LNCAP (cell line): ENCODE results near the gene IL17F.

Experiments
- TF ChIP-seq, protein P1 (sequence below): fragments of 450-650 bp; IDR thresholded peaks from 2 replicates; pipeline ENCODE4 v1.5.1; 2017; ENCODE audit warnings: mild to moderate bottlenecking

IL17F gene

DNA sequence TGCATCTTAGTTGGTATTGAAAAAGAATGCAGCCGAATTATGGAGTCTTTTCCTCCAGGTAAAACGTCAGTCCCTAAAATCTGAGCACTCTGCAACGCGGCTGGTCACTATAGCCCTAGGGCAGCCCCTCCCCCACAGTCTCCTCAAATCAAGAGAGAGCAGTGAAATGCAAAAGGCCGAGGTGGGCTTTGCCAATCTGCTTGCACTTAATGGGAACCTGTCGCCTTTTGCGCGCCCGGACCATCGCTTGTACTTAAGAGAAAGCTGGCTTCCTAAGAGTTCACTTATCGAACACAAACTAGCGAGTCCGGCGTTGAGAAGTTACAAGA is 39.8 kb upstream of the IL17F start:
- TF ChIP-seq, protein P1, sequence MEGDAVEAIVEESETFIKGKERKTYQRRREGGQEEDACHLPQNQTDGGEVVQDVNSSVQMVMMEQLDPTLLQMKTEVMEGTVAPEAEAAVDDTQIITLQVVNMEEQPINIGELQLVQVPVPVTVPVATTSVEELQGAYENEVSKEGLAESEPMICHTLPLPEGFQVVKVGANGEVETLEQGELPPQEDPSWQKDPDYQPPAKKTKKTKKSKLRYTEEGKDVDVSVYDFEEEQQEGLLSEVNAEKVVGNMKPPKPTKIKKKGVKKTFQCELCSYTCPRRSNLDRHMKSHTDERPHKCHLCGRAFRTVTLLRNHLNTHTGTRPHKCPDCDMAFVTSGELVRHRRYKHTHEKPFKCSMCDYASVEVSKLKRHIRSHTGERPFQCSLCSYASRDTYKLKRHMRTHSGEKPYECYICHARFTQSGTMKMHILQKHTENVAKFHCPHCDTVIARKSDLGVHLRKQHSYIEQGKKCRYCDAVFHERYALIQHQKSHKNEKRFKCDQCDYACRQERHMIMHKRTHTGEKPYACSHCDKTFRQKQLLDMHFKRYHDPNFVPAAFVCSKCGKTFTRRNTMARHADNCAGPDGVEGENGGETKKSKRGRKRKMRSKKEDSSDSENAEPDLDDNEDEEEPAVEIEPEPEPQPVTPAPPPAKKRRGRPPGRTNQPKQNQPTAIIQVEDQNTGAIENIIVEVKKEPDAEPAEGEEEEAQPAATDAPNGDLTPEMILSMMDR = no peak

DNA sequence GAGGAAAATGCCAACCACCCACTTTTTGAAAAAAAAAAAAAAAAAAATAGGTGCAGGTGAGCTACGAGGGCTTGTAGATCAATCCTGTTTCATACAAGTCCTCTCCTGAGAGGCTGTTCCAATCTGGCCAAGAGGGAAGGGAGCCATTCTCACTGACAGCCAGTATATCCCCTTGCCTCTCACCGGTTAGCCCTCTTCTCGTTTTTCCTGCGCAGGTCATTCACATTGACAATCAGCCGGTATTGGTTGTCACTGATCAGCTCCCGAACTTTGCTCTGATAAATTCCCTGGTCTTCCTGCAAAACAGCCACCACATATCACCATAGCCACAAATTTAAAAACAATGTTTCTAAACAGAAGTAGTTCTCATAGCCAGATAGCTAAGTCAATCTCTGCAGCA is 38.8 kb upstream of the IL17F start:
- TF ChIP-seq, protein P1 = no peak

DNA sequence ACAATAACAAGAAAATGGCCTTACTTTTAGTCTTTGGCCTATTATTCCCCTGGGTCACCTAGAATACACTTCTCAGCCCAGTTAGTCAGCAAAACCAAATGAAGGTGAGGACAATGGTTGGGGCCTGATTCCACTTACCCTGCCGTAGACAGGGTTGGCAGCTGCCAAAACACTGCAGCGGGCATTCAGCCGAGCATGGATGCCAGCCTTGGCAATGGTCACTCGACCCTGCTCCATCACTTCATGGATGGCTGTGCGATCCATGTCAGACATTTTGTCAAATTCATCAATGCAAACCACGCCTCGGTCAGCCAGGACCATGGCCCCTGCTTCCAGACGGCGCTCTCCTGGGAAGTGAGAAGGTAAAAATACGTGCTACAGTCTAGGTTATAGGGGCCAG is 31.8 kb upstream of the IL17F start:
- TF ChIP-seq, protein P1 = no peak

DNA sequence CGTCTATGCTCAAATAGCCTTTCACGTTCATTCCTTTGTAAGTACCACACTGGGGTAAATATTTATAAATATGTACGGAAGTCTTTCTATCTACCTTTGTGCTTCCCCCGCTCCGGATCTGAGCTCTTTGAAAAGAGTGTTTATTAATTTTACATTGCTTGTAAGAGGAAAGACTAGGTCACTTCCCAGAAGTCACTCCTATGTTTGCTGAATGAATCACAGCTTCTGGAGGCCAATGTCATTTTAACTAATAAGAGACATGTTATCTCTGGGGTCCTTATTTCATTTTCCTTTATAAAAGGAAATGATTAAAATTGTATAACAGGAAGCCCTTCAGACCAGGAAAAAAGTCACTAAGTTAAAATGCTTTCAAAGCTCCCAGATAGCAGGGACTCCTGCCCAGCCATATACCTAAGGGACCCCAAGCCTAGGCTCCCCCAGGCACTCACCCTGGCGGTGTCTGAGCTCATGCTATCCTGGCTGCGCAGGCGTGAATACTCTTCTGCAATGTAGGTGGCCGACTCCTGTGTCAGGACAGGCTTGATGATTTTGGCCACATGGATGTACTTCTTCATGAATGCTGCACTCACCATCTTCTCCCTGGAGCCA is 27.7 kb upstream of the IL17F start:
- TF ChIP-seq, protein P1 = no peak

DNA sequence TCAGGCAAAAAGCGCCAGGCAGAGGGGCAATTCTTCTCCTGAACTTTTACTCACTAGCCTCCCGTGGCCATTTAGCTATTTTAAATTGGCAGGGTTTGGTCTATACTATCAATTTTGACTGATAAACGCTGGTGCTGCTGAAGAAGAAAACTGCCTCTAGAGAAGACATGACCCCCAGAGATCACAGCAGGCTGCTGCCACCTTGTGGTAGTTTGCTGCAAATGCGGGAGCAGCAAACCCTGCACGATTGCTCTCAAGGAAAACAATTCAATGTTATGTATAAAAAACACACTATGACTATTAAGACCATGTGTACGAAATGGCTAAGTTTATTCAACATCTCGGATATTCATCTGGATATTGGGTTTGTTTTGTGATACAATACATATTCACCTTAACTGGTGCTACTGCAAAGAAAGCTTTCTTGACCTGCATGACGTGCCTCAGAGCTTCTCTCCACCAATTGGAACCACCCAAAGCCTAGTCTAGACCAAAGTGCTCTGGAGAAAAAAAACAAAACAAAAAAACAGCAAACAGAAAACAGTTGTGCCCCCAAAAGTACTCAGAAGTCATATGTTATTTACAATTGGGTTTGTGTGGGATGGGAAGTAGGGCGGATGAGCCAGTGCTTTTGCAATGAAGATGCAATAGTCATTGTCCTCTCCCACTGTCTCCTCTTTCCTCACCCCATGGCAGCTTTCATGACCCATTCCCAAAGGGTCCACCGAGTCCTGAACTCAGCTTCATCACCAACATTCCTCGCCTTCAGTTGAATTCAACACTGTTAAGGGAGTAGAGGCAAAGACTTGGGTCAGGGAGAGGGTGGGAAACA is 19.6 kb upstream of the IL17F start:
- TF ChIP-seq, protein P1 = peak; percentile 89

DNA sequence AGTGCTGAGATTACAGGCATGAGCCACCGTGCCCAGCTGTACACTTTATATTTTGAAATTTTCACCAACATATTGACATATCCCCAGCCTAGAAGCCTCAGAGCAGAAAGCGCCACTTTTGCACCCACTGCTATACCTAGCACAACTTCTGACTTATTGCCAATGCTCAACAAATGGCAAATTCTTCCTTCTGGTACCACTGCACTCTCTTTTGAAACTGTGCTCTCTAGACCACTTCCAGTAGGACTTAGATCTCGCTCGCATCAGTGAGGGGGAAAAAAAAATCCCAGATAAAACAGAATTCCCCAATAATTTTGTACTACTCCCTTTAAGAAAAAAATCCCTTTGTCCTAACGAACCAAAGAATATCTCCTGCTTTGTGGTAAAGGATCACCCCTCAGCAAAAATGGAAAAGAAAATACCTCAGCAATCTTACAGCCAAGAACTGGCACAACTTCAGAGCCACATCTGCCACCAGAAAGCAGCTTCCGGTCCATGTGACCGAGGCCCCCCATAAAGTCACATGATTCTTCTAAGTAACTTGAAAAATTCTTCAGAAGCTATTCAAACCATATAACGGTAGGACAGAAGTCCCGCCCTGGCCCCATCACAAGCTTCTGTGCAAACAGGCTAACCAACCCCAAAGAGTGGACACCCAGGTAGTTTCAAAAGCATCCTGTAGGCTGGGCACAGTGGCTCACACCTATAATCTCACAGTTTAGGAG is 18.5 kb upstream of the IL17F start:
- TF ChIP-seq, protein P1 = no peak

DNA sequence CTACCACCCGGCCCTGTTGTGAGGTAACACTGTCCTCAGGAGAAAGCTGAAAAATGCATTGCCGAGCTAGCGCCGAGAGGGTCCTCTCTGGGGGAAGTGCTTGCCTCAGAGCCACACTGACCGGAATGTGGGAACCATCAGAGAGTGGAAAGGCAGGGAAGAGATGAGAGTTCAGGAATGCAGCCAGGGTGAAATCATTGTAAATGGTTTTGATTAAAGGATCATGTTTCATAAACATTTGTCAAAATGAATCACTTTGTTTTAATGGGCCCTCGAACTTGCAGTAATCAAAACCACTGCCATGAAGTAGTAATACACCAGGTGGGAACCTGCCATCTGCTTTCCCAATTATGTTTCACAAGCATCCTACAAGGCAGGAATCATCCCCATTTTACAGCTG is 16.9 kb upstream of the IL17F start:
- TF ChIP-seq, protein P1 = no peak
